K562 (cell line): ENCODE measurements around the gene AKR1C4. TPM values are rescaled to one million over a fixed set of nuclear protein-coding genes. Genes with fewer than 3 reads are reported as not detected.

Experiments
- ATAC-seq: fragments of 200-7000 bp; cut with Tn5 transposase; 3 replicates; pipeline ENCODE4 v1.9.1; 2020; ENCODE audit warnings: moderate library complexity
- BruUV-seq: library from RNA; stranded (reverse); fragments of 400-500 nt; replicated peaks from 2 replicates; lab custom pipeline; 2021; lab: Mats Ljungman, UMichigan
- CTCF ChIA-PET: fragments of 300-600 bp; formaldehyde crosslinking; extraction: SDS; loops from one replicate; lab custom pipeline; 2021; ENCODE audit warnings: low intra/inter-chr PET ratio; lab: Yijun Ruan, JAX
- POLR2A ChIA-PET: fragments of 300-600, 350-650 bp; sonication (Branson Sonifier 250); formaldehyde crosslinking; extraction: SDS; loops from one replicate; lab custom pipeline; 2021; ENCODE audit warnings: antibody characterized with exemption, inconsistent platforms; lab: Yijun Ruan, JAX
- DNase-seq, 4 experiments: peaks; one replicate each; pipeline versions ENCODE4 v3.0.0 to v3.0.0-alpha.2; 2011 to 2018; ENCODE audit warnings: low spot score in 3 of 4, mixed read lengths in 3 of 4; ENCODE audit errors: extremely low read depth in 1 of 4
- FAIRE-seq: peaks from 2 replicates; lab custom pipeline; 2011; peaks lifted over from hg19 to GRCh38; lab: Jason Lieb, UNC
- H2AFZ ChIP-seq: 2 replicates; pipeline ENCODE4 v1.6.0; 2011; ENCODE audit warnings: low read depth, low read length, control low read depth, inconsistent platforms
- H3K27ac ChIP-seq: fragments of 200-600 bp; 3 replicates; pipeline ENCODE4 v1.8.0; 2011; ENCODE audit warnings: low read depth, mild to moderate bottlenecking, control low read depth, inconsistent platforms, low read length, moderate library complexity, mixed read lengths; ENCODE audit errors: extremely low read depth
- H3K27me3 ChIP-seq, 2 experiments: fragments of 300-600 bp in 1 of 2; 2 replicates in 1 of 2; 3 replicates in 1 of 2; pipeline versions ENCODE4 v1.6.0 to v1.8.0; 2011; ENCODE audit warnings: inconsistent platforms in 2 of 2, low read length in 2 of 2, mild to moderate bottlenecking in 1 of 2, mixed read lengths in 1 of 2, moderate library complexity in 1 of 2; ENCODE audit not compliant: control insufficient read depth in 2 of 2, insufficient read depth in 2 of 2
- H3K36me3 ChIP-seq: fragments of 300-600 bp; 3 replicates; pipeline ENCODE4 v1.8.0; 2011; ENCODE audit warnings: mild to moderate bottlenecking, low read length, inconsistent platforms; ENCODE audit not compliant: control insufficient read depth, insufficient read depth
- H3K4me1 ChIP-seq, 2 experiments: fragments of 200-600 bp in 1 of 2; replicated peaks in 1 of 2; 2 replicates in 1 of 2; 3 replicates in 1 of 2; pipeline versions ENCODE4 v1.5.1 to v1.8.0; 2011; ENCODE audit warnings: inconsistent platforms in 2 of 2, low read length in 2 of 2, mild to moderate bottlenecking in 1 of 2, mixed read lengths in 1 of 2, moderate library complexity in 1 of 2; ENCODE audit not compliant: control insufficient read depth in 2 of 2, insufficient read depth in 2 of 2
- H3K4me2 ChIP-seq: 2 replicates; pipeline ENCODE4 v1.6.1; 2011; ENCODE audit warnings: low read length, control low read depth, inconsistent platforms, mixed read lengths; ENCODE audit not compliant: insufficient read depth
- H3K4me3 ChIP-seq: fragments of 200-600 bp; sonication (generic), shearing (Covaris generic); 2 replicates; pipeline ENCODE4 v1.5.1; 2016; ENCODE audit warnings: control low read depth, inconsistent platforms
- H3K79me2 ChIP-seq: fragments of 200-600 bp; 3 replicates; pipeline ENCODE4 v1.8.0; 2011; ENCODE audit warnings: low read length, inconsistent platforms; ENCODE audit not compliant: control insufficient read depth, insufficient read depth
- H3K9ac ChIP-seq, 2 experiments: 2 replicates each; pipeline versions ENCODE4 v1.6.0 to v1.6.1; 2011; ENCODE audit warnings: low read depth in 2 of 2, low read length in 2 of 2, control low read depth in 1 of 2, inconsistent platforms in 1 of 2, mild to moderate bottlenecking in 1 of 2, mixed read lengths in 1 of 2; ENCODE audit not compliant: insufficient read depth in 1 of 2
- H3K9me1 ChIP-seq: one replicate; pipeline ENCODE4 v1.6.0; 2011; ENCODE audit warnings: inconsistent platforms, mild to moderate bottlenecking, low read length, moderate library complexity; ENCODE audit not compliant: control insufficient read depth, insufficient read depth
- H3K9me3 ChIP-seq: replicated peaks from 2 replicates; pipeline ENCODE4 v1.5.1; 2011; ENCODE audit warnings: low read depth, low read length, inconsistent platforms; ENCODE audit not compliant: control insufficient read depth, insufficient read depth
- H4K20me1 ChIP-seq: replicated peaks from 2 replicates; pipeline ENCODE4 v1.6.1; 2011; ENCODE audit warnings: low read length, inconsistent platforms, mixed read lengths; ENCODE audit not compliant: control insufficient read depth, insufficient read depth
- NUFIP1 ChIP-seq: fragments of 450-650 bp; IDR thresholded peaks from 2 replicates; pipeline ENCODE4 v1.6.1; 2018; ENCODE audit not compliant: partially characterized antibody
- PHF21A ChIP-seq: fragments of 450-650 bp; IDR thresholded peaks from 2 replicates; pipeline ENCODE4 v1.6.1; 2017; ENCODE audit warnings: low read depth, borderline replicate concordance
- SMAD3 ChIP-seq: fragments of 450-650 bp; formaldehyde crosslinking; conservative IDR thresholded peaks from 2 replicates; pipeline ENCODE4 v1.4.0; 2020; ENCODE audit warnings: mild to moderate bottlenecking
- ZNF146 ChIP-seq: IDR thresholded peaks from one replicate; pipeline ENCODE4 v1.6.1; 2018; ENCODE audit warnings: missing compliant biosample characterization; ENCODE audit not compliant: unreplicated experiment
- ZNF217 ChIP-seq: sonication (generic); formaldehyde crosslinking; IDR thresholded peaks from 2 replicates; pipeline ENCODE4 v1.8.0; 2022; ENCODE audit warnings: mild to moderate bottlenecking, missing genetic modification reagents
- ZNF224 ChIP-seq: sonication (generic); formaldehyde crosslinking; IDR thresholded peaks from 2 replicates; pipeline ENCODE4 v1.8.0; 2022; ENCODE audit warnings: mild to moderate bottlenecking, missing genetic modification reagents
- ZNF561 ChIP-seq: fragments of 450-650 bp; formaldehyde crosslinking; conservative IDR thresholded peaks from 2 replicates; pipeline ENCODE4 v1.4.0; 2020; ENCODE audit warnings: mild to moderate bottlenecking, moderate library complexity
- ZNF780A ChIP-seq: fragments of 250-450 bp; sonication (Bioruptor Pico); IDR thresholded peaks from 2 replicates; pipeline ENCODE4 v1.5.0; 2021; ENCODE audit warnings: mild to moderate bottlenecking
- WGBS: fragments of 100-300 bp; shearing (Covaris generic); methylation state at CpG from one replicate; pipeline ENCODE4 v1.1.6; 2016; ENCODE audit warnings: low coverage, mixed read lengths; ENCODE audit not compliant: insufficient coverage; ENCODE audit errors: missing lambda C conversion rate; 5-methylcytosine and 5-hydroxymethylcytosine counted together
- in situ Hi-C: fragments of 300-500 bp; cut with MboI; formaldehyde crosslinking; loops from 4 replicates; pipeline ENCODE4 v1.15.0; 2018; ENCODE audit warnings: inconsistent platforms, mixed read lengths
- intact Hi-C: fragments of 100-400 bp; cut with micrococcal nuclease; formaldehyde crosslinking; loops from 2 replicates; pipeline ENCODE4 v1.14.2; 2022
- polyA plus RNA-seq, 8 experiments: library from polyadenylated mRNA; depleted of rRNA in 4 of 8; stranded (reverse) in 5 of 8; unstranded in 3 of 8; fragments of >200 nt; fragmentation: Nextera tagmentation in 2 of 8; fragmentation: Illumina TruSeq in 1 of 8; extraction: Ambion mirVana in 2 of 8; extraction: Trizol in 1 of 8; gene quantifications; 2 replicates each; pipeline versions ENCODE4 v1.2.1 to v1.2.3, GENCODE V29; 2011 to 2014; ENCODE audit warnings: inconsistent platforms in 1 of 8, missing spikeins in 1 of 8
- total RNA-seq, 7 experiments: library from RNA; depleted of rRNA in 6 of 7; stranded (reverse); fragments of >200 nt in 6 of 7; fragmentation: Illumina TruSeq in 2 of 7; extraction: Trizol in 2 of 7; gene quantifications; 2 replicates each; pipeline versions ENCODE4 v1.2.1 to v1.2.3, GENCODE V29; 2011 to 2021; ENCODE audit warnings: low replicate concordance in 1 of 7
- TF ChIP-seq, protein P1 (sequence below): fragments of 200-400 bp; formaldehyde crosslinking; IDR thresholded peaks from 2 replicates; pipeline ENCODE4 v1.6.1; 2017; ENCODE audit warnings: mild to moderate bottlenecking, low read depth, low read length, moderate library complexity
- TF ChIP-seq, protein P2 (sequence below): fragments of 450-650 bp; IDR thresholded peaks from 2 replicates; pipeline ENCODE4 v1.6.1; 2016; ENCODE audit warnings: low read depth, mild to moderate bottlenecking, moderate library complexity
- TF ChIP-seq, protein P3 (sequence below): fragments of 450-650 bp; IDR thresholded peaks from 2 replicates; pipeline ENCODE4 v1.6.1; 2016; ENCODE audit warnings: borderline replicate concordance

Gene AKR1C4
- total and polyA plus RNA-seq, 9 of the 15 experiments (the other 6 are each of a cell fraction or from before 2014, with no cell fraction given) = 0.13 TPM; not detected in 8

DNA sequence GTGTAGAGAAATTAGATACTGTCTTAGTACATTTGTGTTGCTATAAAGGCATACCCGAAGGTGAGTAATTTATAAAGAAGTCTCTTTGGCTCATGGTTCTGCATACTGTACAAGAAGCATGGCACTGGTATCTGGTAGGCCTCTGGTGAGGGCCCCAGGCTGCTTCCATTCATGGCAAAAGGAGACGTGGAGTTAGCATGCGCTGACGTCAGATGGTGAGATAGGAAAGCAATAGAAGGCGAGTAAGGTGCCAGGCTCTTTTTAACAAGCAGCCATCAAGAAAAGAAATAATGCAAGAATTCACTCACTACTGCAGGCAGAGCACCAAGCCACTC lies 49.8 kb upstream of the AKR1C4 start (continued):
- TF ChIP-seq, protein P1, sequence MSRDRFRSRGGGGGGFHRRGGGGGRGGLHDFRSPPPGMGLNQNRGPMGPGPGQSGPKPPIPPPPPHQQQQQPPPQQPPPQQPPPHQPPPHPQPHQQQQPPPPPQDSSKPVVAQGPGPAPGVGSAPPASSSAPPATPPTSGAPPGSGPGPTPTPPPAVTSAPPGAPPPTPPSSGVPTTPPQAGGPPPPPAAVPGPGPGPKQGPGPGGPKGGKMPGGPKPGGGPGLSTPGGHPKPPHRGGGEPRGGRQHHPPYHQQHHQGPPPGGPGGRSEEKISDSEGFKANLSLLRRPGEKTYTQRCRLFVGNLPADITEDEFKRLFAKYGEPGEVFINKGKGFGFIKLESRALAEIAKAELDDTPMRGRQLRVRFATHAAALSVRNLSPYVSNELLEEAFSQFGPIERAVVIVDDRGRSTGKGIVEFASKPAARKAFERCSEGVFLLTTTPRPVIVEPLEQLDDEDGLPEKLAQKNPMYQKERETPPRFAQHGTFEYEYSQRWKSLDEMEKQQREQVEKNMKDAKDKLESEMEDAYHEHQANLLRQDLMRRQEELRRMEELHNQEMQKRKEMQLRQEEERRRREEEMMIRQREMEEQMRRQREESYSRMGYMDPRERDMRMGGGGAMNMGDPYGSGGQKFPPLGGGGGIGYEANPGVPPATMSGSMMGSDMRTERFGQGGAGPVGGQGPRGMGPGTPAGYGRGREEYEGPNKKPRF = no peak
- TF ChIP-seq, protein P2, sequence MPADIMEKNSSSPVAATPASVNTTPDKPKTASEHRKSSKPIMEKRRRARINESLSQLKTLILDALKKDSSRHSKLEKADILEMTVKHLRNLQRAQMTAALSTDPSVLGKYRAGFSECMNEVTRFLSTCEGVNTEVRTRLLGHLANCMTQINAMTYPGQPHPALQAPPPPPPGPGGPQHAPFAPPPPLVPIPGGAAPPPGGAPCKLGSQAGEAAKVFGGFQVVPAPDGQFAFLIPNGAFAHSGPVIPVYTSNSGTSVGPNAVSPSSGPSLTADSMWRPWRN = no peak
- TF ChIP-seq ZNF224 (CRISPR knock-in tag) = no peak
- TF ChIP-seq PHF21A = no peak
- TF ChIP-seq ZNF217 = no peak
- TF ChIP-seq NUFIP1 = no peak
- TF ChIP-seq ZNF146 (CRISPR knock-in tag) = no peak

DNA sequence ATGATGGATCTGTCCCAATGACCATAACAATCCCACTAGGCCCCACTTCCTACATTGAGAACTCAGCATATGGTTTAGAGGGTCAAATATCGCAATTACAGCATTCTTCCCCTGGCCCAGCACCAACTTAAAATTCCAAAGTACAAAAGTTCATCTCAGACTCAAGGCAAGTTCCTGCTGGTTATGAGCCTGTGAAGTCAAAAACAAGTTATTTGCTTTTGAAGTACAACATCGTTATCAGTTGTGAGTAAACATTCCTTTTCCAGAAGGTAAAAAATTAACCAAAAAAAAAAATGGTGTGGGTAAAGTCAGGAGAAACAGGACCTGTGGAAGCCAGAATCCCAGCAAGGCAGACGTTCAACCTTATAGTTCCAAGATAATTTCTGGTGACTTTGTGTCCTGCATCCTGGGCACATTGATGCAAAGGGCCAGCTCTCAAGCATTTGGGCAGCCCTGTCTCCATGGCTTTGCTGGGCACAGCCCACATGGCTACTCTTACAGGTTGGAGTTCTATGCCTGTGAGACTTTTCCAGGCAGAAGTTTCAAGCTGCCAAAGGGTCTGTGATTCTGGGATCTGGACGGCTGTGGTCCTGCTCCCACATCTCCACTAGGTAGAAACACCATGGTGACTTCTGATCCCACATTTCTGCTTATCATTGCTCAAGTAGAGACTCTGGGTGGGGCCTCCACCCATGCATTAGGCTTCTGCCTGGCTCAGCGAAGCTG lies 49.2 kb upstream of the AKR1C4 start:
- intact Hi-C loops = no loop called here
- FAIRE-seq = no peak
- H3K4me3 ChIP-seq = no peak overlapping the region
- H3K79me2 ChIP-seq = no peaks in the 10 kb centered on the region
- H3K4me1 ChIP-seq = no peaks in the 10 kb centered on the region; a peak in 1 of 5 replicates
- no peak overlapping the region for H3K4me2 ChIP-seq
- TF ChIP-seq ZNF780A (no peak), SMAD3 (CRISPR knock-in tag) (no peak), ZNF561 (CRISPR knock-in tag) (no peak)
- TF ChIP-seq, protein P3, sequence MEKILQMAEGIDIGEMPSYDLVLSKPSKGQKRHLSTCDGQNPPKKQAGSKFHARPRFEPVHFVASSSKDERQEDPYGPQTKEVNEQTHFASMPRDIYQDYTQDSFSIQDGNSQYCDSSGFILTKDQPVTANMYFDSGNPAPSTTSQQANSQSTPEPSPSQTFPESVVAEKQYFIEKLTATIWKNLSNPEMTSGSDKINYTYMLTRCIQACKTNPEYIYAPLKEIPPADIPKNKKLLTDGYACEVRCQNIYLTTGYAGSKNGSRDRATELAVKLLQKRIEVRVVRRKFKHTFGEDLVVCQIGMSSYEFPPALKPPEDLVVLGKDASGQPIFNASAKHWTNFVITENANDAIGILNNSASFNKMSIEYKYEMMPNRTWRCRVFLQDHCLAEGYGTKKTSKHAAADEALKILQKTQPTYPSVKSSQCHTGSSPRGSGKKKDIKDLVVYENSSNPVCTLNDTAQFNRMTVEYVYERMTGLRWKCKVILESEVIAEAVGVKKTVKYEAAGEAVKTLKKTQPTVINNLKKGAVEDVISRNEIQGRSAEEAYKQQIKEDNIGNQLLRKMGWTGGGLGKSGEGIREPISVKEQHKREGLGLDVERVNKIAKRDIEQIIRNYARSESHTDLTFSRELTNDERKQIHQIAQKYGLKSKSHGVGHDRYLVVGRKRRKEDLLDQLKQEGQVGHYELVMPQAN = no peak
- TF ChIP-seq, all 486 proteins: peak for 0
- Histone ChIP-seq H3K27me3 (no peaks in the 10 kb centered on the region), H3K9me3 (0 out of 2 replicates have a peak, but pooled peaks cover 2% of the 10 kb centered on the region), H3K27ac (no peak overlapping the region), H3K36me3 (no peaks in the 10 kb centered on the region), H3K9me1 (no peaks in the 10 kb centered on the region), H2AFZ (no peak overlapping the region), H4K20me1 (no peaks in the 10 kb centered on the region), H3K9ac (no peak overlapping the region)
- ATAC-seq (no peak), DNase-seq (peak in 1 of 4 experiments; percentile 13)
- BruUV-seq = no TSS peak
- CTCF ChIA-PET = interaction anchor here (0.6 kb wide), 1 partner anchor 286 kb away, joined by 3 read pairs; no protein-coding TSS in a partner anchor
- in situ Hi-C loops = no loop called here
- WGBS = 19% methylated on average over 5 of the region's 5 CpGs
- POLR2A ChIA-PET = interaction anchor here (0.7 kb wide), 1 partner anchor 145 kb away, joined by 4 read pairs; no protein-coding TSS in a partner anchor
